GM19193 (cell line): Measurements from ENCODE around the gene TBC1D10B.
A peak's percentile ranks its signal among the peaks of the same experiment; 100 is the strongest.

ENCODE experiments used
- POLR2A ChIP-seq: IDR thresholded peaks from 4 replicates; pipeline ENCODE4 v1.6.1; 2011; ENCODE audit not compliant: insufficient read depth, insufficient read length; ENCODE audit errors: extremely low read depth

Gene TBC1D10B

DNA sequence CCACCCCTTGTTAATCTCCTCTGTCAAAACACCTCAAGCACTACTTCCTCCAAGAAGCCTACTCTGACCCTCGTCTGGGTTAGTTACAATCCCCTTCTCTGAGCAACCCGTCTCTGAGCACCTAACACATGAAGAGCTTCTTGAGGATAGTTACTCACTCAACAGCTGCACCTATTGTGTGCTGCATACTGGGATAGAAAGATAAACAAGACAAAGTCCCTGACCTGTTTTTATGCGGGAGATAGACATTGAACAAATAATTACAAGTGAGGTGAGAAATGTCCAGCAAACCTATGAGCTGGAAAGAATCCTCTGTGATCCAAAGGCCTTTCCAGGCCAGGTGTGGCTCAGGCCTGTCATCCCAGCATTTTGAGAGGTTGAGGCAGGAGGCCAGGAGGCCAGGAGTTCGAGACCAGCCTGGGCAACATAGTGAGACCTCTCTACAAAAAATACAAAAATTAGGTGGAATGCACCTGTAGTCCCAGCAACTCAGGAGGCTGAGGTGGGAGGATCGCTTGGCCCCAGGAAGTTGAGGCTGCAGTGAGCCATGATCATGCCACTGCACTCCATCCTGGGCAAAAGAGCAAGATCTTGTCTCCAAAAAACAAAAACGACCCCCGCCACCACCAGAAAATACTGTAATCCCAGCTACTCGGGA lies 31.6 kb upstream of the TBC1D10B start:
- TF ChIP-seq POLR2A, result no peak

DNA sequence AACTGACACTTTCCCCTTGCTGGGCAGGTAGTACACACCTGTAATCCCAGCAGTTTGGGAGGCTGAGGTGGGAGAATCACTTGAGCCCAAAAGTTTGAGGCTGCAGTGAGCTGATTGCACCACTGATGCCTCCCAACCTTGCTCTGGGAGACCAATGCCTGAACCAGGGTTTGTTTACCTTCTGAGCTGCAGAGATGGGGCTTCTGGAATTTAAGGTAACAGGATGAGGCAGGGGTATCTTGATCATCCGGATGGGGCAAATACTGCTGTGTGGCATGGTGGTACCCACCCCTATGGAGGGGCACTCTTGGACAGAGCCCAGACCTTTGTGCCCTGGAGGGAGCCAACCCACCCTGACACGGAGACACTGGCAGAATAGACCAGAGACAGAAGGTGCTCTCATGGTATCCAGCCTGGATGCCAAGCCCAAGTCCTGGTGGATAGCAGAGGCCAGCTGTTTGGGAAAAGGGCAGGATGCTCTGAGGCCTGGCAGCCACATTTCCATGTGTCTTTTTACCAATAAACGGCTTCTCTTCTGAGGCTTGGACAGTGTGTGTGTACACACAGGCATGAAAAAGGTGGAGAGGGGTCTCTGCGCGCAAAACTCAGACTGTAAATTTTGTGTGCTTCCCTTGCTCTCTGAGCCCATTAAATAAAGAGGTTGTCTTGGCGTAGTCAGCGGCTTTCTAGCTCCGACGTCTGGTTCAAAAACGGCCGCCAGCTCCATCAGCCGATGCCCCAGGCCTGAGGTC lies 29.3 kb upstream of the TBC1D10B start:
- no peak for TF ChIP-seq POLR2A

DNA sequence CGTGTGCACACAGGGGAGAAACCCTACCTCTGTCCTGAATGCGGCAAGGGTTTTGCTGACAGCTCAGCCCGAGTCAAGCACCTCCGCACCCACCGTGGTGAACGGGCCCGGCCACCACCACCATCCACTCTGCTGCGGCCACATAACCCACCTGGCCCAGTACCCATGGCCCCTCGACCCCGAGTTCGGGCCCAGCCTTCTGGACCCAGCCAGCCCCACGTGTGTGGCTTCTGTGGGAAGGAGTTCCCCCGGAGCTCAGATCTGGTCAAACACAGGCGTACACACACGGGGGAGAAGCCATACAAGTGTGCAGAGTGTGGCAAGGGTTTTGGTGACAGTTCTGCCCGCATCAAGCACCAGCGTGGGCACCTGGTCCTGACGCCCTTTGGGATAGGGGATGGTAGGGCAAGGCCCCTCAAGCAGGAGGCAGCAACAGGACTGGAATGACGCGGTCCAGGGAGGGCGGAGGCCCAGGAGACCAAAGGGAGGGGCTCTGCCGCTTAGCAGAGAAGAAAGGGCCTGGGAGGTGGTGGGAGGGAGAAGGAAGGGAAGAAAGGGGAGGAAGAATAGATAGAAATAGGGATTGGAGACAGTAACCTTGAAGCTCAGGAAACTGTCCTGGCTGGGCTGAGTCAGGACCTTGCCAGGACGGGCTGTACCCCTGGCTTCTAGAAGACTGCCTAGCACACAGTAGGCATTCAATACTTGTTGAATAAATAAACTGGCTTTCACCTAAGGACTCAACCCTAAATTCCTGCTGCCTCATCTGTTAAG lies 28.6 kb upstream of the TBC1D10B start:
- no peak for TF ChIP-seq POLR2A

DNA sequence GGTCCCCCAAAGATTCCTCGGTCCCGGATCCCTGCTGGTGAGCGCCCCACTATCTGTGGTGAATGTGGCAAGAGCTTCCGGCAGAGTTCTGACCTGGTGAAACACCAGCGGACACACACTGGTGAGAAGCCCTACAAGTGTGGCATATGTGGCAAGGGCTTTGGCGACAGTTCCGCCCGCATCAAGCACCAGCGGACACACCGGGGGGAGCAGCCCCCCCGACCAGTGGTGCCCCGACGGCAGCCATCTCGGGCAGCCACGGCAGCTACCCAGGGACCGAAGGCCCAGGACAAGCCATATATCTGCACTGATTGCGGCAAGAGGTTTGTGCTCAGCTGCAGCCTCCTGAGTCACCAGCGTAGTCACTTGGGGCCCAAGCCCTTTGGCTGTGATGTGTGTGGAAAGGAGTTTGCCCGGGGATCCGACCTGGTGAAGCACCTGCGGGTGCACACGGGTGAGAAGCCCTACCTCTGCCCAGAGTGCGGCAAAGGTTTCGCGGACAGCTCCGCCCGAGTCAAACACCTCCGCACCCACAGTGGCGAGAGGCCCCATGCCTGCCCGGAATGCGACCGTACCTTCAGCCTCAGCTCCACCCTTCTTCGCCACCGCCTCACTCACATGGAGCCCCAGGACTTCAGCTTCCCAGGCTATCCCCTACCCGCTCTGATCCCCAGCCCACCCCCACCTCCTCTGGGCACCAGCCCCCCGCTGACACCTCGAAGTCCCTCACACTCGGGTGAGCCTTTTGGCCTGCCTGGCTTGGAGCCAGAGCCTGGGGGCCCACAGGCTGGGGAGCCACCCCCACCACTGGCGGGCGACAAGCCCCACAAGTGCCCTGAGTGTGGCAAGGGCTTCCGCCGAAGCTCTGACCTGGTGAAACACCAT lies 27.7 kb upstream of the TBC1D10B start:
- TF ChIP-seq POLR2A, result no peak

DNA sequence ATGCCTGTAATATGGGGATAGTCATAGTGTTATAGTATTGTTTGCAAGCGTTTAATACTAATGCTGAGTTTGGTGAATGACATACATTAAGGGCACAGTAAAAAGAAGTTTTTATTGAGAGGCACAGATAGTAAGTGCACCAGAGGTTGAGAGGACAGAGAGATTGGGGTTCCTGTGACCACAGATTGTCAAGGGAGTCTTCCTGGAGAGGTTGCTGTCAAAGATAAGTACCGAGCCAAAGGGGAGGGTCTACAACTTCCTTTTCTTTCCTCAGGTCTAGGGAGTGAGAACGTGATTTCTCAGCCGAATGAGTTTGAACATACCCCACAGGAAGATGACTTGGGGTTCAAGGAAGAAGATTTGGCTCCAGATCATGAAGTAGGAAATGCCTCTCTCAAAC lies 26.8 kb upstream of the TBC1D10B start:
- no peak for TF ChIP-seq POLR2A

DNA sequence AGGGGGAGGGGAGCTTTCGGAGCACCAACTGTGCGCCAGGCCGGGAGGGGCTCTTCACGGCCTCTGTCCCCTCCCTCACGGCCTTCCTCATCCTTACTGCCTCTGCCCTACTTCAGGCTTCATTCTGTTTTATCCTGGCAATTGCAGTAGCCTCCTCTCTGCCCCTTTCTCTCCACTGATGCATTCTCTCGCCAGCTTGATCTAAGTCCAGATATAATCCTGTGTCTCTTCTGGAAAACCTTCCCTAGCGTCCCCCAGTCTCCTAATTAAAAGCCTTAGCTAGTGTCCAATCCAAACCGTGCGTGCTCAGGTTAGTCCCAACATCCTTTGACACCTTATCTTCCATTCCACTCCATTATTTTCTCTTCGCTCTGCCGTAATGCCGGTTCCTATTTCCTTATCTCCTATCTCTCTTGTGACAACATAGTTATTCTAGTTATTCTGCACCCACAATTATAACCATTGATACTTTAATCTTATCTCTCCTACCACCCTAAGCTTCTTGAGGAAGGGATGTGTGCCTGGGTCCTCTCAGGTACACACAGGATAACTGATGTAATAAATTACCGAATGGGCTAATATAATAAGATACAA lies 25.8 kb upstream of the TBC1D10B start:
- TF ChIP-seq POLR2A, result no peak

DNA sequence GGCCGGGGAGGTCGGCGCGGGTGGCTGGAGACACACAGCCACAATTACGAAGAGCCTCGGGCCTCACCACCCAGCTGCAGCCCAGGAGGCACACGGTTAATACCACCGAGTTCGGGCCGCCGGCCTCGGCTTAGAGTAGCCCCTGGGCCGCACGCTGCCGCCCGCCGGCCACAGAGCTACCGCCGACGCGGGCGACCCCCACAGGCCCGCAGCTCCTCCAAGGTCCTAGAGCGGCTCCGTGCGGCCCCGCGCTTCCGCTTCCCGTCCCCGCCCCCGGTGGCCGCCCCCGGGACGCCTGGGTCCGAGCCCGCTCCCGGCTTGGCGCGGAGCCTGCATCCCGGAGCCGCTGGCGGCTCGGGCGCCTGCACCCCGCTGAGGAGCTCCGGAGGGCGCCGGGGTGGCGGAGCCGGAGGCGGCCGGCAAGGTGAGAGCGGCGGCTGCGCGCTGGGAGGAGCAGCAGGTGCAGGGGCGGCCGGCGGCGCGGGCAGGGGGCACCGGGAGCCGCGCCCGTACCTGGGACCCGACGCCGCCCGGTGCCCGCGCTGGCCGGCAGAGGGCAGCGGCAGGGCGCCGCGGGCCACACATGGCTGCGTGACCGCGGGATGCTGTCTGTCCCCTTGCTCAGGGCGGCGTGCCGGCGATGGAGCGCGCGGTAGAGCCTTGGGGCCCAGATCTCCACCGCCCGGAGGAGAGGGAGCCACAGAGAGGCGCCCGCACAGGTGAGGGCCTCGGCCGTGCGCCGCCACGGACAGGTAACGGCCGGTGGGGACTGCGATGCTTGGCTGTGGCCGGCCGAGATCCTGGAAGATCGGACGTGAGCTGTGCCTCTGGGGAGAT lies 25.1 kb upstream of the TBC1D10B start, which contains the start of gene ZNF48:
ZNF48 (plus strand) TSS at position 266 of the 837 bp plus-strand sequence; CDS start at position 641, 375 bp downstream.
- TF ChIP-seq POLR2A, result peak; percentile 61

DNA sequence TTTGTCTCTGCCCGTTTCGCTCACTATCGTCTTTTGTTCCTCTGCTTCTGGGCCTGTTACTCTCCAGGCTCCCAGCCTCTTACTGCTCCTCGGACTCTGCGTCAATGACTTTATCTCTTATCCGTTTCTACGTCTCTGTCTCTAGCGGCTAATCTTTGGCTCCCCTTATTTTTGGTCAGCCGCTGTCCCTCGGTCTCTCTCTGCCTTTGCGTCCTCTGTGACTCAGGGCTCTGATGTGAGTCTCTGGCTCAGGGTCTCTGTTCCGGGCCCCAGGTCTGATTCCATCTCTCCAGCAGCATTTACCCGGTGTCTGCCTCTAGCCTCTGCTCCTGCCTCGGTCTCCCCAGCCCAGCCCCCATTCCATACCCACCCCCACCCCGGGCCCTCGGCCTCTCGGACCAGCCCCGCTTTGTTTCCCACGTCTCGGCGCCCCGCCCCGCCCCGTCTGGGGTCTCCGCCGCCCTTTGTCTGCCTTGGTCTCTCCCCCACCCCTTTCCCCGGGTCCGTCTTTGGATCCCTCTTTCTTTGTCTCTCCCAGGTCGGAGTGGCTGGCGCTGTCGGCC lies 24.4 kb upstream of the TBC1D10B start:
- no peak for TF ChIP-seq POLR2A

DNA sequence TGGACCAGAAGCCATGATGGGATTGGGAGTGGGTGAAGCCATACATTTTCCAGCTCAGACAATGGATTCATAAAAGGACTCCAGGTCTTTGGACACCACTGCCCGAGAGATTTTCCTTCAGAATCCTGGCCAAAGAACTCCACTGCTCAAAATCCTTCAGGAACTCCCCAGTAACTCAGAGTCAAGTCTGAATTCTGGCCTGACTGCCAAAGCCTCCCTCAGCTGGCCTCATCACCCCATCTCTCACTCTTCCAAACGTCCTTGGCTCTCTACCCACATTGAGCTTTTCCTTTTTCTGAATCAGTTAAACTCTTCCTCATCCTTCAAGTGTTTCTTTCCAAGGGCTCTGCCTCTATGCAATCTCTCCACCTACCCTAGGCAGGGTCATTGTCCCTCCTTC lies 13.2 kb upstream of the TBC1D10B start:
- TF ChIP-seq POLR2A, result no peak

DNA sequence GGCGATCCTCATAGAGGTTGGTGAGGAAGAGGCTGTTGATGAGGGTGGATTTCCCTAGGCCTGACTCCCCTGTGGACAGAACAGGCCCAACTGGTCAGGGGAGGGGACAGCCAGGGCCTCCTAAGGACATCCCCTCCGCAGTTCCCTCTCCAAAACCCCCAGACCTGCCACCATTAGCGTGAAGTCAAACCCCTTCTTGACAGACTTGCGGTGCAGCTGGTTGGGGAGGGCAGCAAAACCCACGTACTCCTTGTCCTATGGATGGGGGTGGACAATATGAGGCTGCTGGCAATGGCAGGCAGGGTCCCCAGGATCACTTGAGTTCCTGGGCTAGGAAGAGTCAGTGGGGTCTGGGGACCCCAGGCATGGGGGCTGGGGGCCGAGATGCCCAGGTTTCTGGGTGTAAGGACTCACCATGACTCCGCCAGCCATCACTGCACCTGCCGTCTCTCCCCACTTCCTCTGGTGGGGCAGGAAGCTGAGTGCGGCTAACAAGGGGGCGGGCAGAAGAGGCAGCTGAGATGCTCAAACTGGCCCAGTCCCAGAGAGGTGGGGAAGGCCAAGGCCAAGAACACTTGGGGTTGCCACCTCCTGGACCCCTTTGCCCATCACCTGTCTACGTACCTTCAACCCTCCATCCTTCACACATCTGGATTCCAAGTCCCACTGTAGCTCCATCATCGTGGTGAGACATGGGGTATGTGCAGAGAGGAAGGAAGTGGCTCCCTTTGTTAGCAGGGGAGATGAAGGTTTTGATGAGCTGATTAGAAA lies 12.0 kb upstream of the TBC1D10B start, which contains the start of gene SEPTIN1:
SEPTIN1 (minus strand) TSS at position 451 of the 771 bp plus-strand sequence; CDS start at position 432, 19 bp downstream.
- peak; percentile 83 for TF ChIP-seq POLR2A

DNA sequence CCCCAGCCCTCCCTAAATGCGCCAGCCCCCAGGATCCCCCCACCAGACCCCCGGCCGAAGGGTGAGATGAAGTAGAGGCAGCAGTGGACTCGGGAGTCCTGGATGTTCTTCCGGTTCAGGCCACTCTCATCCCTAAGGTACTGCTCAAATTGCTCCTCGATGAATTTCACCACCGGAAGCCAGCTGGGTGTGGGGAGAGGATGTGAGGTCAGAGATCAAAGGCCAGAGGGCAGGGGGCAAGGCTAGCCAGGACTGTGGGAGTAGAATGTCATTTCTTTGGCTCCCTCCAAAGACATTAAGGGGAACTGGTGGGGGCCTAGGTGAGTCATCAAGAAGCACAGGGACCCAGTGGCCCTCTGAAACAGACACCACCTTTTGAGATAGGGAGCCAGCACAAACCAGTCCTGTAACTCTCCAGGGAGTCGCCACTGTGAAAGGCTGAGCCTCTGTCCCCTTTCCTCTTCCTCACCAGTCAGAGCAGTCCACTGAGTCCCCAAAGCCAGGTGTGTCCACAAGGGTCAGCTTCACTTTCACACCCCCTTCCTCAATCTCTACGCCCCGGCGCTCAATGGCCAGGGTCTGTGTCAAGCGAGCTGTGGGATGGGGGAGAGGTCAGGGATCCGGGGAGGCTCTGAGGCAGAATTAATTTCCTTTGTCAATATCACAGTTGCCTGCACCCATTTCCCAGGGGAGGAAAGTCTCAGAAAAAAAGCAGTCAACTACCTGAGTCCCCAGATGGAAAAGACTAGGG lies 11.2 kb upstream of the TBC1D10B start:
- TF ChIP-seq POLR2A, result no peak
